ENCODE measurements around the gene RDH11.

DNA sequence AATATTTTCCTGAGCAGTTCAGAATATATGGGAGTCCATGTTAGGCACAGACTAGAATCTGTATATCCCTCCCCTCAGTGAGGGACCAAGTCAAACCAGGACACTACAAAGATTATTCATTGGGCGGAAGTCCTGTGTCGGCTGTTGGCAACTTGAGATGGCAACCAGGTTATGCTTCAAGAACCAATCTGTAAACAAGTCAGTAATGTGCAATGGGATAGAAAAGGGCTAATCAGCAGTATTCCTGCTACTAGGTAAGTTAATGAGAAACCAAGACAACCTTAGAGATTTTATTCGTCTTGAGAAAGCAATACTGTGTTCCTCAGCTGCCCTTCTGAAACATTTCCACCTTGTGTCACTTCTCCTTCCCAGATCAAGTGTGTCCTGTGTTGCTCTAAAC lies 49.4 kb downstream of the RDH11 start:
- TF ChIP-seq FOXM1 (IDR thresholded peaks at IDR 0.05; ENCODE audit: low read depth) (no peak), SIN3A (IDR thresholded peaks at IDR 0.05; ENCODE audit: borderline replicate concordance, low read depth, low read length) (no peak)
- TF ChIP-seq, protein P1, sequence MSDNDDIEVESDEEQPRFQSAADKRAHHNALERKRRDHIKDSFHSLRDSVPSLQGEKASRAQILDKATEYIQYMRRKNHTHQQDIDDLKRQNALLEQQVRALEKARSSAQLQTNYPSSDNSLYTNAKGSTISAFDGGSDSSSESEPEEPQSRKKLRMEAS (IDR thresholded peaks at IDR 0.05; ENCODE audit: low read depth) = no peak
- TF ChIP-seq, protein P2, sequence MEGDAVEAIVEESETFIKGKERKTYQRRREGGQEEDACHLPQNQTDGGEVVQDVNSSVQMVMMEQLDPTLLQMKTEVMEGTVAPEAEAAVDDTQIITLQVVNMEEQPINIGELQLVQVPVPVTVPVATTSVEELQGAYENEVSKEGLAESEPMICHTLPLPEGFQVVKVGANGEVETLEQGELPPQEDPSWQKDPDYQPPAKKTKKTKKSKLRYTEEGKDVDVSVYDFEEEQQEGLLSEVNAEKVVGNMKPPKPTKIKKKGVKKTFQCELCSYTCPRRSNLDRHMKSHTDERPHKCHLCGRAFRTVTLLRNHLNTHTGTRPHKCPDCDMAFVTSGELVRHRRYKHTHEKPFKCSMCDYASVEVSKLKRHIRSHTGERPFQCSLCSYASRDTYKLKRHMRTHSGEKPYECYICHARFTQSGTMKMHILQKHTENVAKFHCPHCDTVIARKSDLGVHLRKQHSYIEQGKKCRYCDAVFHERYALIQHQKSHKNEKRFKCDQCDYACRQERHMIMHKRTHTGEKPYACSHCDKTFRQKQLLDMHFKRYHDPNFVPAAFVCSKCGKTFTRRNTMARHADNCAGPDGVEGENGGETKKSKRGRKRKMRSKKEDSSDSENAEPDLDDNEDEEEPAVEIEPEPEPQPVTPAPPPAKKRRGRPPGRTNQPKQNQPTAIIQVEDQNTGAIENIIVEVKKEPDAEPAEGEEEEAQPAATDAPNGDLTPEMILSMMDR (IDR thresholded peaks at IDR 0.05) = no peak

Measured in SK-N-SH (cell line).